Posterior vena cava (tissue), 2 donors: ENCODE data around the gene MUC15. TPM values are rescaled to one million over a fixed set of nuclear protein-coding genes. Genes with fewer than 3 reads are reported as not detected.

Experiments used
- DNase-seq: peaks from one replicate; pipeline ENCODE4 v3.0.0-alpha.2; 2020; ENCODE audit warnings: low spot score
- intact Hi-C, 2 donors: fragments of 100-400 bp; cut with DNase I; formaldehyde crosslinking; loops; one replicate each; pipeline versions ENCODE4 v1.14.1 to v1.14.2; 2022 to 2023
- total RNA-seq, 2 donors: library from RNA; stranded (reverse); fragmentation: NEBNext Ultra II Directional; extraction: Animal tissue kit (Norgen Biotek cat#: 25700); gene quantifications; one replicate each; pipeline ENCODE4 v1.2.1, GENCODE V29; 2021
- donor health status: DM: yes; HTN: yes; CAD: no.
- donor health status: DM: yes; HTN: yes; CAD: no.

The MUC15 gene
- total RNA-seq, 2 donors from 2014 or later = not detected

- DNase-seq = no peak
- intact Hi-C loops = no loop called here
These were observed 61.3 kb downstream of the MUC15 start for GRCh38 chr11:26510756-26511155.

- intact Hi-C loops = no loop called here
- DNase-seq = no peak
These were observed 61.9 kb downstream of the MUC15 start for GRCh38 chr11:26510164-26510563.

Other genes starting within 250 kb of the MUC15 start
- gene ANO3, start 240.1 kb downstream of the MUC15 start, total RNA-seq = 1 to 10 TPM in 1 of 2 donors, under 1 TPM in 1; 0.86 to 2.9 TPM
- gene SLC5A12, start 149.8 kb upstream of the MUC15 start, total RNA-seq = not detected